Amygdala (tissue), 56 donors: ENCODE results near the gene OSBPL3.
"Not testable (repeated sequence)": the region's sequence is repeated elsewhere in the genome, so short reads cannot be mapped to it uniquely, and the experiment has no call there.

Source experiments
- DNase-seq, 56 donors: peaks; one replicate each; lab custom pipeline; 2025; lab: John Stamatoyannopoulos, UW

OSBPL3 gene

DNA sequence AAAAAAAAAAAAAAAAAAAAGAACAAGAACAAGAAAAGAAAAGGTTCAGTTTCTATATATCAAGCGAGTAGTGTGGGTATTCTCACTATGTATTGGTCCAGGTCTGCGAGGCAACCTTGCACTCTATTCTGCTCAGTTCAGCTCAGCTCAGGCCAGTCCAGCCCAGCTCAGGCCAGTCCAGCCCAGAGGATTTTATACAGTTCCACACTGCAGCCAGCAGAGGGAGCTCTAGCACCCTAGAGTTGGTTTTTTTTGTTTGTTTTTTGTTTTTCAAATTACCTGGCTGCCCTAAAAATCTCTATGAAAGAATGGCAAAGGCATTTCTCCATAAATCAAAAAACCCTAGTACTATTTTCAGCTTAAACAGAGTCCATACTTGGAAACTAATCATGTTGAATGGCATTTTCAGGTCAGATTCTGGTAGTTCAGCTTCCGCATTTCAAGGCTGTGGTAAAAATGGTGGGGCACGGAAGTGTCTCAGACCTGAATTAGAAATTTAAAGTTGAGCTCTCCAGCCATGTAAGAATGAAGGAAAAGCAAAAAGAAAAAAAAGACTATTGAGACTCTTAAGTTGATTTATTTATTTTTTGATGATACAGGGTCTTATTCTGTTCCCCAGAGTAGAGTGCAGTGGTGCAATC lies 167.6 kb downstream of the OSBPL3 start:
- peak in 18 of 56 donors; percentile 10 to 54 (median 23) for DNase-seq

GRCh38 chr7:24808518-24808917 lies 171.5 kb downstream of the OSBPL3 start:
- DNase-seq = peak in 1 of 56 donors; percentile 6

GRCh38 chr7:24802300-24802699 lies 177.7 kb downstream of the OSBPL3 start:
- no peak for DNase-seq

GRCh38 chr7:24801883-24802282 lies 178.1 kb downstream of the OSBPL3 start:
- no peak for DNase-seq

GRCh38 chr7:24800667-24801066 lies 179.3 kb downstream of the OSBPL3 start:
- DNase-seq = no peak

DNA sequence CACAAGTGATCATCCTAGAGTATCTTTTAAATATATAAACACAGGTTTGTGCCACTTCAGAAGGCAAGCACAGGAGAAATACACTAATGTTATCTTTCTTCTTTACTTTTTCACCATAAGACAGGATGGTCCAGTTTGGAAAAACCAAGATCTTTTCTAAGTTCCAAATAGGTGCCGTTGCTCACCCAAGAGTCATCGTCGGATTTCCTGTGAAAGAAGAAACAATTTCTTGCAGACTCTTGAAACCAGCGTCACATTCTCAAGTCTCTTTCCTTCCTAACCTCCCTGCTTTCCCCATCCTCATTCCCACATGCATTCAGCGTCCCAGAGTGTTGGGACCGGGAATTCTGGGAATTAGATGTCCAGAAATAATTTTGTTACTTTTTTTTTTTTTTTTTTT lies 179.9 kb downstream of the OSBPL3 start:
- no peak for DNase-seq

DNA sequence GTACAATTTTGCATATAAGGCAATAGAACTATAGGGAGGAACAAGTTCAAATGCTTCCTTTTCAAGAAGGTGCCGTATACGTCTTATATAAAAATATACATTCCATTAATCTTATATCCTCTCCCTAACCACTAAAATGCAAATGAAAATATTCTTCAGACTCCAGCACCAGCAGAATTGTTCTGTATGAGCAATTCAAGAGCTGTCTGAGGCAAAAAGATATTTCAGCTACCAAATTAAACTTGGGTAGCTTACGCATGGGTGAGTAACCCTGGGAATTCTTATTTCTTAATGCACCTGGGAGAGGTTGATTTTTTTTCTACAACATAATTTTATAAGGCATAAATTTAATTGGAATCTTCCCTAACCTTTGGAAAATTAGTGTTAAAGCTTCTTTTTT lies 180.5 kb downstream of the OSBPL3 start:
- no peak for DNase-seq

DNA sequence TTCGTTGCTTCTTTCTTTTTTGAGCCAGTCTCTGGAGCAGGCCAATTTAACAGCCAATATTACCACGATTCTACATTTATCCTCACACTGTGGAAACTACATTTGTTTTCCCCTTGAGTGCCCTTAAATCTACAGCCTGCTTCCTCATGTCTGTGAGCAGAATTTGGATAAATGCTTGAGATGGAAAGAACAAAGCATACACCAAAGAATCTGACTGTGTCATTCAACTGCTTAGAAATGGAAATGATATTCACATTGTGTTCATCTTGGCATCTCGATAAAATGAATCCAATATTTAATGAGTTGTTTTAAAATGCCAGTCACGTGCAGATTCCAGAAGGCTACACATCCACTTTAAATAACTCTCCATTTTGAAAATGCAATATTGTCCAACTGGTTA lies 181.7 kb downstream of the OSBPL3 start:
- DNase-seq = no peak

DNA sequence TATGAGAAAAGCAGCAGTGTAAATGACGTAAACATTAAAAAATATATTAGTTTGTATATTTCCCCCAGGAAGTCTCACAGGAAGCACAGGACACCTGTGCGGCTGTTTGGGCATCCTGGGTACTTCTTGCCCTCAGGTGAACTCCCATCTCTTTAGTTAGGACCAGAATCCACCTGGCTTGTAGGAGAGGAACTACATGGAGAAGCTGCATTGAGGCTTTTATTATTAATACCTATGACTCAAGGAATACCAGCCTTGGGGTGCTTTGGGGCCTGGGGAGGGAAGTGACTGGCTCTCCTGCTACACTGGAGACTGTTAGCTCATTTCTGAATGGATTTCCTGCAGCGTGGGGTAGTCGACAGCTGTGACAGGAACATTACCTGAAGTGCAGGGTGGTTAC lies 182.7 kb downstream of the OSBPL3 start:
- no peak for DNase-seq

- DNase-seq = no peak
Measured at GRCh38 chr7:24795407-24795767, 184.6 kb downstream of the OSBPL3 start.

DNA sequence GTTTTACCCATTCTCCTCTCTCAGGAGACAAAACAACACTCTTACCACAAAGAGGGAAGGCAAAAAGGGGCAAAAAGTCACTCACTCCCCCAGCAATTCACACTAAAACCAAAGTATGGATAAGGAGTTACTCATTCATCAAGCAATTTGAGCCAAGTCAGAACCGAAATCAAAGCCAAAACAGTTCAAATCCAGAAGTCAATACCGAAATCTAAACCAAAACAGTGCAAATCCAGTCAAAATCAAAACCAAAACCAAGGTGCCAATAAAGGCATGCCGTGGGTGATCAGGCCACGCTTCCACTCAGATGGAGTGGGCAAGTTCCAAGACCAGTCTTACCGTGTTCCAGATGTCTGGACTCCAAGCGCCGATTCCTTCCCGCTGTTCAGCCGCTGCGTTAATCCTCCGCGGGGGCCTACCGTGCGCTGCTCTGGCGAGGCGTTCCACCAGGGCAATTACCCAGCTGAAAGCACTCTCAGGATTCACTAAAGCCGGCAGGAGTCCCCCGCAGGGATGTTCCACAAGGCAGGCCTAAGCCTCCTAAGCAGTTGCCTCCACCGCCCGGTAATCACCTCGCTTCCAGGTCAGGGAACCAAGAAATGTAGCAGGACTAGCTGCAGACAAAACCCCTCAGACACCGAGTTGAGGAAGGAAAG lies 185.1 kb downstream of the OSBPL3 start:
- not testable (repeated sequence) for DNase-seq

DNA sequence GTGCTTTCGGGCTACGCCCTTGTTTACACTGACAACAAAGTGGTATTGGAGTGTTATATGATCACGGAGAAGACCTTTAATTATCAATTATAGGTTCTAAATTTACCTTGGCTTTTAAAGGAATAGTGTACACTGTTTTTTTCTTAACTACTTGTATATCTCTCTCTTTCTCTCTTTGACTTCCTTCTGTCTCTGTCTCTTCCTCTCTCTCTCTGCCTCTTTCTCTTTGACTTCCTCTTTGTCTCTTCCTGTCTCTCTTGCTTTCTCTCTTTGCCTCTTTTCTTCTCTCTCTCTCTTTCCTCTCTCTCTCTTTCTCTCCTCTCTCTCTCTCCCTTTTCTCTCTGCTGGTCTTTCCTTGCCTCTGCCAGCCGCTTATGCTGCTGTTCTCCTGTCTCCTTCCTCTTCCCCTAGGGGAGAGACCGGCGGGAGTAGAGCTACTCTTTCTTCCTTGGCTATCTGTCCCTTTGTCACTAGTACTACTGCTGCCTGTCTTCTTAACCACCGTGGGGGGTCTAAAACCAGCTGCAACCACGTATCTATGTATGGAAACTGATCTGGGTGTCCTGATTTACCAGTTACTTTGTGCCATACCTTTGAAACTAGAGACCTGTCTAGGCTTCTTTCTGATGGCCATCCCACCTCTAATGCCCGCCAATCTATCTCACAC lies 185.9 kb downstream of the OSBPL3 start:
- no peak for DNase-seq

GRCh38 chr7:24788961-24789576 lies 190.9 kb downstream of the OSBPL3 start:
- no peak for DNase-seq

DNA sequence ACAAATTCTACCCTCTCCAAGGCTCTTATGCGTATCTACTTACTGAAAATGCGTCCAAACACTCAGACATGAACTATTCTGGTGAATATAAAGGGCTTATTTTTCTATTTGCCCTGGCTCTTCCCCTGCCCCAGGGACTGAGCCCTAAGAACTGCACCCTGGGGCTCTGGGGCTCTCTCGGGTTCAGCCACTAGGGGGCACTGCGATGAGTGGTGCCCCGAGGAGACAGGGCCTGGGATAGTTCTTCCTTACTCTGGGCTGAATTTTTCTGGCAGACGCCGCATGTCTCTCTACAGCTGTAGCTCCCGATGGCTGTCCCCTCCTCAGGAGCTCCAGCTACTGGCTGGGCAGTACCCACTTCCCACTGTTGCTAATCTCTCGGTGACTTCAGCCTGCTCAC lies 191.9 kb downstream of the OSBPL3 start:
- no peak for DNase-seq

DNA sequence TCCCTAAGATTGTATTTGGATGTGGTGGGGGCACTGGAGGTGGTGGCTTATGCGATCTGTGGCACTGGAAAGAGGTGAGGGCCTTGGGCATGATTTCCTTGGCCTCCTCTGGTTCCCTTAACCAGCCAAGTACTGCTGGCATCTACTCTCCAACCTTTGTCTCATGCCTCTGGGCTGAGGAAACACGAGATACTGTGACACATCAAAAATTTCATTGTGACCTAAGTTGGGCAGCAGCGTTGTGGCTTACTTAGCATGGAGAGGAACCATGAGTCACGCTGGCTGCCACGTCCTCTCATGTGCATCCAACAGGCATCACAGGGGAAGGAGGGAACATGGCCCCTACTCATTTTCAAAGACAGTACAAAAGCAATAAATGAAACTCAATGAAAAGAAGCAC lies 193.0 kb downstream of the OSBPL3 start:
- peak in 2 of 56 donors; percentile 19 to 41 for DNase-seq

- DNase-seq = no peak
Measured at GRCh38 chr7:24786306-24786705, 193.7 kb downstream of the OSBPL3 start.

- DNase-seq = no peak
Measured at GRCh38 chr7:24784277-24784676, 195.7 kb downstream of the OSBPL3 start.

- no peak for DNase-seq
Measured at GRCh38 chr7:24783698-24784097, 196.3 kb downstream of the OSBPL3 start.

GRCh38 chr7:24781106-24781505 lies 198.9 kb downstream of the OSBPL3 start:
- DNase-seq = peak in 14 of 56 donors; percentile 3 to 50 (median 14)

GRCh38 chr7:24779283-24779655 lies 200.7 kb downstream of the OSBPL3 start:
- DNase-seq = no peak

DNA sequence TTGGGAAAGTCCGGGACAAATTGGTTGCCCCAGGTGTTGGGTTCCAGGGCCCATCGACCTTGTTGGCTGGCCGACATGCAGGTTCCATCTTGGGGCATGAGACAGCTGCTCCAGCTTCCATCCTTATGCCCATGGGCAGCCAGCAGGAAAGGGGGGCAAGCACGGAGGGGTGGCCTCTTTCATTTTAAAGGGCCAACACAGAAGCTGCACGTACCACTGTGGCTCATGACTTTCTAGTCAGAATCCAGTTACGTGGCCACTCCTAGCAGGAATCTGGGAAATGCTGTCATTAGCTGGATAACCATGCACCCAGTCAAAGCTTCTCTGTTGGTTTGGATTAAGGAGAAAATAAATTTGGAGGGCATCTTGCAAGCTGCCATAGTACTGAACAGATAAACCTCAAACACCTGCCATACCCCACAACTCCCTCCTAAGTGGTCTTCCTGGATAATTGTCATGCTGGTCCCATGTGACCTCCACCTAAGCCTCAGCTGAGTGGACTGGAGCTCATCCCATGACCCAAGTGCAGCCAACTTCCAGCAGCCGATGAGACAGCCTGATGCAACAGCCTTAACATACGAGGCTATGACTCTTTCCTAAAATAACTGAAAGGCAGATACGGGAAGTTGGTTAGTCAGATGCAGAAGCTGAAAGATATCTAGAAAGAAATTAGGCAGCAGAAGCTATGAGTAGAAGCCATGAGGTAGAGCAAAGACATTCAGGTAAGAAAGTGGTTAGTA lies 201.3 kb downstream of the OSBPL3 start:
- peak in 17 of 56 donors; percentile 1 to 43 (median 9) for DNase-seq
